ENCODE measurements around the gene ACVR1. TPM values are rescaled to one million over a fixed set of nuclear protein-coding genes. Genes with fewer than 3 reads are reported as not detected.
"Not testable (repeated sequence)": the region's sequence is repeated elsewhere in the genome, so short reads cannot be mapped to it uniquely, and the experiment has no call there.

The ACVR1 gene
- polyA plus RNA-seq, 3 donors = 30.8 to 34.3 (median 32.3) TPM

GRCh38 chr2:157894694-157895435 is 18.7 kb upstream of the ACVR1 start:
- DNase-seq (ENCODE audit: low read depth in 3 of 3, low spot score in 2 of 3) = no peak

- no peak for DNase-seq (ENCODE audit: low read depth in 3 of 3, low spot score in 2 of 3)
These were observed 17.5 kb upstream of the ACVR1 start for GRCh38 chr2:157893611-157894010.

DNA sequence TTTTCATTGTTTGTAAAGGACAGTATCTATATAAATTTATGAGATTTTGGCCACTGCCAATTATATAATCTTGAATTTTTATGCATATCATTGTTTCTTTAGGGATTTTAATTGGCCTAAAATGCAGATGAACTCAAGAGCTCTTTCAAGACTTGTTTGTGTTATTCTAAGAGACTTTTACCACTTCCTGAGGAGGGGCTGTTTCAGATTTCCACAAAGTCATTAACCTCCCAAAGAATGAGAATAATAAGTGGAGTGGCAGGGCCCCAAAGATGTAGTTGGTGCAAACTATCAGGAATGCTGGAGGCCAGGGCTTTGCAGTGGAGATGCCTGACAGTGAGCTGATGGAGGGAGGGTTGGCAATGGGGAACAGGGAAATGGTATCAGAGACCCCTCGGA is 15.5 kb upstream of the ACVR1 start:
- no peak for DNase-seq (ENCODE audit: low read depth in 3 of 3, low spot score in 2 of 3)

DNA sequence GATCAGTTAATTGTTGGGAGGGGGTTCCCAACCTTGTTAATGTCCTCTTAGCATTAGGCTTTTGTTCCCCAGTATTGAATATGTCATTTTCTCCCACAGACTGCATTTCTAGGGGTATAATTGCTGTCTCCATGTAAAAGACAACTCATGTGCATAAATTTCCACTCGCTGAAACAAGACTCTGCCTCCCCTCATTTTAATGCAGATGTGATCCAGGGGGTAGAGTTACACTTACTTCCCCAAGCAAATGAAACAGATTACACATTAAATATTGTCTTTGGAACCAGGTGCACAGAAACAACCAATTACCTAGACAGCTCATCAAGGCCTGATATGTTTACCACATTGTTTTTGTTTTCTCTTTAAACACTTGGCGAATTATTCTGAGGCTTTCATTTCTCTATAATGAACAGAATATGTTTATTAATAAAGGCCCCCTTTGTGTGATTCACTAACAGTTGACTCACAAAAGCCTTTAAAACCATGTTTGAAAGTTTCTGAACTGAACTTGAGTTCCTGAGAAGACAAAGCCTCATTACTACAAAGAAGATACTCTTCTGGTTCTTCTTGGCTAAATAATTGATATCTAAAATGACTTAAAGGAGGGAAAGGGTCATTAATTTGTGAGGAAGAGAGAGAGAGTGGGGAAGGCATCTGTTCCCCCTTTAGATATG is 15.0 kb upstream of the ACVR1 start:
- no peak for DNase-seq (ENCODE audit: low read depth in 3 of 3, low spot score in 2 of 3)

DNA sequence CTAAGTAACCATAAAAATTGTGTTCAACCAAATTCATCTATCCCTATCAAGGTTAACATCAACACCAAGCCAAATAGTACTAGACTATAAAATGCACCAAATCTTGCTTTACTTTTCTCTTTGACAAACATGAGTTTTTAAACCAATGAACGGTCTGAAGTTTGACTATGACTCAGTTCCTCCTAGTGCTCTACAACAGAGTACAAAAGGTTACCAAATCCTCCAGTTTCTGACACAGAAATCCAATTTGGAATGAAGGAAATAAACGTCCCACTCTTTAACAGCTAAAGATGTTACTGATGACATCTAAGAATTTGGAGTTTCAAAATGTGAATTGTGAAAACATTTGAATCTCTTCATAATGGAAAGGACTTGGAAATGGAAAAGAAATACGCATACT is 11.8 kb upstream of the ACVR1 start:
- no peak for DNase-seq (ENCODE audit: low read depth in 3 of 3, low spot score in 2 of 3)

GRCh38 chr2:157884533-157884932 is 8.4 kb upstream of the ACVR1 start:
- not testable (repeated sequence) for DNase-seq (ENCODE audit: low read depth in 3 of 3, low spot score in 2 of 3)

- no peak for DNase-seq (ENCODE audit: low read depth in 3 of 3, low spot score in 2 of 3)
These were observed 4.8 kb upstream of the ACVR1 start for GRCh38 chr2:157880927-157881326.

DNA sequence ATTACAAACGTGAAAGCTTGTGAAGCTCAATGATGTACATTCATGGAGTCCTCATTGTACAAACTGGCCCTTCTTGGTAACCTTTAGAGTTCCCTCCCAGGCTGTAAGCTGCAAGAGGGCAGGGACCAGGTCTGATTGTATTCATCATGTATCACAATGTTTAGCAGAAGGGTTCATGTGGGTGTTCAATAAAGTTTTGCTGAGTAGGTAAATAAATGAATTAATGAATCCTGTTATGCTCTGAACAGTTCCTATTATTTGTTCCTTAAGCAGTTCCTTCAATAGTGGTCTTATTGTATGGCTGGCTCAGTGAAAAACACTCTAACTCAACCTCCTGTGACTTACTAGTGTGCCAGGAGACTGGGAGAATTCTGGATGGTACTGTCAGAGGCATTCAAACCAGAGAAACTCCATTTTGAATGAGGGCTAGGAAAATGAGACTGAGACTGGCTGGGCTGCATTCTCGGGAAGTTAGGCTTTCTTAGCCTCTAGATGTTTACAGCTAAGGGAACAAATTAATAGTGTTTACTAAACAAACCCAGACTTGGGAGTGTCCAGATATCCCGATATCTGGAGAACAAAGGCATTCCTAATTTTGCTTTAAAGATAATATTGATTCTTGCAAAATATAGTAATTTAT is 1.8 kb upstream of the ACVR1 start:
- no peak for DNase-seq (ENCODE audit: low read depth in 3 of 3, low spot score in 2 of 3)

DNA sequence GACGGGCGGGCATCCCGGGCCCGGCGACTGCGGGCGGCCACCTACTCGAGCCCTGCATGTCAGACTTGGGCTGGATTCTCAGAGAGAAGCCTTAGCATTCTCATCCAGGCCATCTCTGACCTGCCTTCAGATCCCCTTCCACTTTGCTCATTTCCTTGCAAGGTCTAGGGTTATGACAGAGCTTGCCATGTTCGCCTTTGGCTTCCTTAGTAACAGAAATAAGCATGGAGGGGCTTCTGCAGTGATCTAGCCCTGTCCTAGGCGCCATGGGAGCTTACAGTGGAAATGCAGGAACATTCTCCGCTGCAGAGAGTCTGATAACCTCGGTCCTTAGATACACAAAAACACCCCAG is 632 bp upstream of the ACVR1 start:
- no peak for DNase-seq (ENCODE audit: low read depth in 3 of 3, low spot score in 2 of 3)

DNA sequence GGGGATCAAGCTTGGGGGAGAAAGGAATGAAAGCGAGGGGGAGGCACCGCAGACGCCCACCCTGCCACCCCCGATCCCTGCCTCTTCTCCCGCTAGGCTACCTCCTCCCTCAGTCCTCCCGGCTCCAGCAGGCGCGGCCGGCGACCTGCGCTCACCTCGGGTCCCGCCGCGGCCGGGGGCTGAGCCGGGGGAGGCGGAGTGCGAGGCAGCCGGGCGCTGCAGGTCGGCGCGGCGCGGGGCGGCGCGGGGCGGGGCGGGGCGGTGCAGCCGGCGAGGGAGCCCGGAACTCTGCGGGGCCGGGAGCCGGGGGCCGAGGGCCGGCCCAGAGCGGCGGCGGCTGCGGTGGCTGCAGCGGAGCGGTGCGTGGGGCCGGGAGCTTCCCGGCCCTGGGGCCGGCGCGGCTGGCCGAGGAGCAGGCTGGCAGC is 477 bp downstream of the ACVR1 start:
- DNase-seq (ENCODE audit: low read depth in 3 of 3, low spot score in 2 of 3) = peak in 1 of 3 donors; percentile 36

DNA sequence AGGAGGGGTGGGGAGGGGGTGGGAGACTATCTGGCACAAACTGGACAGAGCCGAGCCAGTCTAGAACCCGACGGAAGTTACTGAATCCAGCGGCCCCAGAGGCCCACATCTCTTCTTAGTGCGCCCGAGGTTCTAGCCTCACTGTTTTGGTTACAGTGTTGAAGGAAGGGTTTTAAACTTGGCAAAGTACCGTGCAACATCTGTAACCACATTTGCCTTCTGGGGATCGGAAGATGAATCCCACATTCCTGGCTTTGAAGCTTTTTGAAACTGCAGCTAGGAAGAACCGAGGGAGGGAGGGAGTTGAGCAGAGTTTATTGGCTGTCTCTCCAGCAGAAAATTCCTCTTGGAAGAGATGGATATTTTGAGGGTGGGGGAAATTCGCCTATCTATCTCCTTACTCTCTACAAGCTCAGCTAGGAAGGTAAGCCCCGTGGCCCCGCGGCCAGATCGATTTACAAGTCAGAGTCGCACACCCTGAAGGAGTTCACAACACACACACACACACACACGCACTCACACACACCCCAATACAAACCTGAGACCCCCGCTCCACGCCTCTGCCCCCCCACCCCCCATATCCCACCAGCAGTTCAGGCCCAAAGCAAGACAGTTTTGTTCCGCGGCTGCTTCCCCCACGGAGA is 1.0 kb downstream of the ACVR1 start:
- DNase-seq (ENCODE audit: low read depth in 3 of 3, low spot score in 2 of 3) = peak in 2 of 3 donors; percentile 40 to 56

DNA sequence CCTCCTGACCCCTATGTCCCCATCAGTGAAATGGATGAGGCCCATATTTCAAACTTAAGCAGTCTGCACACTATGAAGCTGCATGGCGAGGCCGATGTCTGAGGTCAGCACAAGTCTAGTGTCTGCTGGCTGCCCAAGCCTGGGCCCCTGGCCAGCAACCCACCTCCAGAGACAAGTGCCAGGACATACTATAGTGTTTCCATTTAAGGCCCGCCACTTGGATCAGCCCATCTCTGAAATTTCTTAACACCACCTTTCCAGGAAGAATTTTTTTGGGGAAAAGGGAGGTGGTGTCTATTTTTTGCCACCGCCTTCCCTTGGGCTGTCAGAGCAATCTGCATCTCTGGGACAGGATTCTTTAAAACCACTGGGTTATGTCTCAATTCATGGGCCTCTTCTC is 1.8 kb downstream of the ACVR1 start:
- no peak for DNase-seq (ENCODE audit: low read depth in 3 of 3, low spot score in 2 of 3)

DNA sequence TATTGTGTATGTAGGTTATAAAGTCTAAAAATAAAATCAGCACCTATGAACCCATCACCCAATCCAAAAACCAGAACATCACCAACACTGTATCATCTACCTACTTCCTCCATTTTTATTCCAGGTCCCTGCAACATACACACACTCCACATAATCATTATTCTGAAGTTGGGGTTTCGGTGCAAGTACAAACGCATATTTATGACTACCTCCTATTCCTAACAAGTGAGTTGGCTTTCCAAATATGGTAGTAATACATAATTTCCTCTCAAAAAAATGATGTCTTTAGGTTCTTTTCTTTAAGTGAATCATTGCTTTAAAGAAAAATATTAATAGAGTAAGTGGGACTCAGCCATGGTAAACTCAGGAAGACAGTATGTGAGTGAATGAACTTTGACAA is 3.3 kb downstream of the ACVR1 start:
- DNase-seq (ENCODE audit: low read depth in 3 of 3, low spot score in 2 of 3) = no peak

DNA sequence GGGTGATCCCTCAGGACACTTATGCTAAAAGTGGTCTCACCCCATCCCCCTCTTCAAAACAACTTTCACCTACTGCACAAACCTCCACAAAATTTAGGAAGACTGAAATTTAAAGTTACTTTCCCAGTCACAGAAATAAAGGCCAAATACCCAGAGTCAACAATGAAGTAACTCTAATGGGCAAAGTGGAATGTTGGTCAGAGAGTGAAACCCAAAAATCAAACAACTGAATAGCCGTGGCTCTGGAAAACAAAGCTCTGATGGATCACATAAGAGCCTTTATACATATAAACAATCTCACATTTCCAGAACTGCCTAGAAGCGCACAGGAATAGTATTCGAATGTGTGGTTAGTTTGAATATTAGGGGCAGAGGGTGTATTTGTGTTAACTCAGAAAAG is 4.7 kb downstream of the ACVR1 start:
- no peak for DNase-seq (ENCODE audit: low read depth in 3 of 3, low spot score in 2 of 3)

DNA sequence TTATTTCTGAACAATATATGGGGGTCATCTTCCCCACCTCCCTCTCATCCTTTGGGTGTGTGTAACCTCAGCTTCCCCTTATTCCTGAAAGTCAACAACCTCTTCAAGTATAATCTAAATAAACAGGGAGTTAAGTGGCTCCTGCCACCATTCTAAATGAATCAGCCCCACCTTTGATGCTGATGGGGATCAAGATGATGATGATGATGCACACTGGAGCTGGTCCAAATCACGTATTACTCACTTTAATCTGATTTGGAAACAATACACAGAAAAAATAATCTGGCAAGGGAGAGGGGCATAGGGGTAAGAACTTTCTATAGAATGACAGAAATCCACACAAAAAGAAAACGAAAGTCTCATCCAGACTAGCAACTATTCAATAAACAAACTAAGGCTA is 7.1 kb downstream of the ACVR1 start:
- DNase-seq (ENCODE audit: low read depth in 3 of 3, low spot score in 2 of 3) = no peak

GRCh38 chr2:157867703-157868102 is 8.4 kb downstream of the ACVR1 start:
- no peak for DNase-seq (ENCODE audit: low read depth in 3 of 3, low spot score in 2 of 3)

GRCh38 chr2:157866666-157867642 is 9.2 kb downstream of the ACVR1 start:
- no peak for DNase-seq (ENCODE audit: low read depth in 3 of 3, low spot score in 2 of 3)

- no peak for DNase-seq (ENCODE audit: low read depth in 3 of 3, low spot score in 2 of 3)
These were observed 9.9 kb downstream of the ACVR1 start for GRCh38 chr2:157866202-157866601.

DNA sequence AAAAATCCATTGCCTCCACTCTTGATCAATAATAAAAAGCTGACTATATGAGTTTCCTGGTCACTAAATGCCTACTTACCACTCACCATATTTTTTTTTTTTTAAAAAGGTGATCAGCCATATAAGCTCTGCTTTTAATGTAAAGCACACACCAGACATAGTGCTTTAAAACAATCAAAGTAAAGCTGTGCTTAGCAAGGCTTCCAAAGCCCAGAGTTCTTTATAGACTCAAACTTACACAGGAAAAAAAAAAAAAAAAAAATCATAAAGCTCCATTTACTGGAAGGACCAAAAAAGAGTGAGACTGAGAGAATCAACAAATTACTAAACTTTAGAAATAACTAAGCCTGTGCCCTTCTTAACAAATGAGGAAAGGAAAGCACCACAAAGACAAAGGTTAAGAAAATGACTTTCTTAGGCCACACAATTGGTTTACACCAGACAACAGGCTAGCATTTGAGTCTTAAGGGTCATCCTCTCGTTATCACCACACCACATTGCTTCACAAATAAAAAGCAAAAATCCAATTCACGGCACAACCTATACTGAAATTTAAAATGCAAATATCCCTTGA is 11.2 kb downstream of the ACVR1 start:
- no peak for DNase-seq (ENCODE audit: low read depth in 3 of 3, low spot score in 2 of 3)

DNA sequence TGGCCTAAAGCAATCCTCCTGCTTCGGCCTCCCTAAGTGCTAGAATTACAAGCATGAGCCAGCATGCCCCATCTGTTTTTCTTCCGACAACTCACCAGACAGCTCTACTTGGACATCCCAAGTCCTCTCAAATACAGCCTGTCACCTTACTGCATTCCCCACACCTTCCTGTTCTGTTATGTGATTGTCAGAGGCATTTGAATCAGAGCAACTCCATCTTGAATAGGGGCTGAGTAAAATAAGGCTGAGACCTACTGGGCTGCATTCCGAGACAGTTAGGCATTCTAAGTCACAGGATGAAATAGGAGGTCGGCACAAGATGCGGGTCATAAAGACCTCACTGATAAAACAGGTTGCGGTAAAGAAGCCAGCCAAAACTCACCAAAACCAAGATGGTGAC is 17.3 kb downstream of the ACVR1 start:
- DNase-seq (ENCODE audit: low read depth in 3 of 3, low spot score in 2 of 3) = no peak

Data from right renal cortex interstitium (tissue), 3 donors.